Upper lobe of left lung (tissue), 4 donors: ENCODE results near the gene NMB.

ENCODE experiments used
- POLR2A ChIP-seq, 4 donors: fragments of 450-650 bp; IDR thresholded peaks; one replicate each; pipeline ENCODE4 v1.5.1; 2016 to 2017; ENCODE audit warnings: antibody characterized with exemption in 4 of 4, mild to moderate bottlenecking in 2 of 4
- TF ChIP-seq, protein P1 (sequence below), 6 experiments: fragments of 450-650 bp in 4 of 6; fragments of 200-600 bp in 2 of 6; sonication (generic) in 2 of 6; IDR thresholded peaks; one replicate each; pipeline ENCODE4 v1.5.1; 2016 to 2019; ENCODE audit warnings: antibody characterized with exemption in 6 of 6

DNA sequence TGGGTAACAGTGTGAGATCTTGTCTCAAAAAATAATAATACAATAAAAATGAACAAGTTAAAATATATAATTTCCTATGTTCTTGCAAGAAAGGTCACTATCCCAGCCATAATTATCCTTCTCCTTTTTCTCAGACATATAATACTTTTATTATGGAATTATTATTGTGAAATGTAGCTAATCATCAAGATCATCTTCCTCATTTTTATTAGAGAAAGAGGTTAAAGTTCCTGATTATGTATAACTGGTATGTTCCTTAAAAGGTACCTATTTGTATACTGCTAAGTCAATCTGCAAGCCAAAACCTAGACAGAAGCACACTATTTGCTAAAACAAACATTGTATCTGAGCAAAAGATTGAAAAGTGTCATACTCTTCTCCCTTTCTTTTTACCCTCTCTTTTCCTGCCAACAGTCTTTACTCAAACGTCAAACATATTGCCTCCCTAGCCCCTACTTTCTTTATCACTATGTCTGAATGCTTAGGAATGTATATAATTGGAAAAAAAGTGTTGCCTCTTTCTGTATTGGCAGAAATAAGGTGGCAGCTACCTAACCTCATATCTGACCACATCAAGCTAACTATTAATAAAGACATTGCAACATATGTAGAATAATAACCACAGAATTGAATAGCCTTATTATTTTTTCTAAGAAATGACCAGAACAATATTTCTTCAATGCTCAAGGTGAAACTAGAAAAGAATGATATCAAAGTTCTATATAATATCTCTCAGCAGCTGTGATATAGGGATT lies 39.4 kb upstream of the NMB start:
- TF ChIP-seq, protein P1, sequence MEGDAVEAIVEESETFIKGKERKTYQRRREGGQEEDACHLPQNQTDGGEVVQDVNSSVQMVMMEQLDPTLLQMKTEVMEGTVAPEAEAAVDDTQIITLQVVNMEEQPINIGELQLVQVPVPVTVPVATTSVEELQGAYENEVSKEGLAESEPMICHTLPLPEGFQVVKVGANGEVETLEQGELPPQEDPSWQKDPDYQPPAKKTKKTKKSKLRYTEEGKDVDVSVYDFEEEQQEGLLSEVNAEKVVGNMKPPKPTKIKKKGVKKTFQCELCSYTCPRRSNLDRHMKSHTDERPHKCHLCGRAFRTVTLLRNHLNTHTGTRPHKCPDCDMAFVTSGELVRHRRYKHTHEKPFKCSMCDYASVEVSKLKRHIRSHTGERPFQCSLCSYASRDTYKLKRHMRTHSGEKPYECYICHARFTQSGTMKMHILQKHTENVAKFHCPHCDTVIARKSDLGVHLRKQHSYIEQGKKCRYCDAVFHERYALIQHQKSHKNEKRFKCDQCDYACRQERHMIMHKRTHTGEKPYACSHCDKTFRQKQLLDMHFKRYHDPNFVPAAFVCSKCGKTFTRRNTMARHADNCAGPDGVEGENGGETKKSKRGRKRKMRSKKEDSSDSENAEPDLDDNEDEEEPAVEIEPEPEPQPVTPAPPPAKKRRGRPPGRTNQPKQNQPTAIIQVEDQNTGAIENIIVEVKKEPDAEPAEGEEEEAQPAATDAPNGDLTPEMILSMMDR (IDR thresholded peaks at IDR 0.05), result no peak
- TF ChIP-seq POLR2A (IDR thresholded peaks at IDR 0.05), result no peak
